D721Med (cell line): ENCODE data around the gene SPTBN1.

Source experiments
- DNase-seq: peaks from one replicate; pipeline ENCODE4 v3.0.0; 2011; ENCODE audit warnings: low spot score; ENCODE audit not compliant: insufficient read length
- FAIRE-seq: peaks from 2 replicates; lab custom pipeline; 2011; peaks lifted over from hg19 to GRCh38; lab: Jason Lieb, UNC
- CTCF ChIP-seq: IDR thresholded peaks from 2 replicates; pipeline ENCODE4 v1.5.1; 2012; ENCODE audit warnings: mild to moderate bottlenecking, control low read depth; ENCODE audit not compliant: insufficient read depth; ENCODE audit errors: missing control alignments

Gene SPTBN1

GRCh38 chr2:54666131-54666633 lies 210.1 kb downstream of the SPTBN1 start:
- DNase-seq (no peak), FAIRE-seq (no peak)
- no peak for TF ChIP-seq CTCF

DNA sequence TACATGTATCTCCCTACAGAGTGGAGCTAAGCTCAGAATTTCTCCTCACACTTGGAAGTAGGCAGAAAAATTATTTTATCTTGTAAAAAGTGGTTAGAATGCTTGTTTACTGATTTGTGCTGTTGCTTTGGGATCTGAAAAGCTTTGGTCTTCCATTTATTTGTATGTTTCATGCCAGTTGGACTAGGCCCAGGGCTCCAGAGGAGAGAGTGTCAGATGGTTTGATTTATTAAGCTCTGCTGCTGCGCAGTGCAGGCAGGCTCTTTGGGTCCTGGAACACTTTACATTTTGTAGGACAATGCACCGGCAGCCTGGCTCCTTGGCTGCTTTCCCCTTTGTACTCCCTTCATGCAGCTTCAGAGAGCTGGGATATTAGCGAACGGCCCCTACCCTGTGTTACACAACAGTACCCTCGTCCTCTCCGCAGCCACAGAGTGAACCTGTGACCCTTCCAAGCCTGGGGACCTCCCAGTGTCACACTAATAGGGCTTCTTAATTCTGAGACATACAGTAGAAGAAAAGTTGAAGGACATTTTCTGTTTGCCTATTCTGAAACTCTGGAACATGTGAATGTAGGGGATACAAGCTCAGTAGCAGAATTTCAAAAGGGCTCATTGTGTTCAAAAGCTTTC lies 210.6 kb downstream of the SPTBN1 start:
- no peak for FAIRE-seq
- no peak for DNase-seq
- TF ChIP-seq CTCF = no peak

DNA sequence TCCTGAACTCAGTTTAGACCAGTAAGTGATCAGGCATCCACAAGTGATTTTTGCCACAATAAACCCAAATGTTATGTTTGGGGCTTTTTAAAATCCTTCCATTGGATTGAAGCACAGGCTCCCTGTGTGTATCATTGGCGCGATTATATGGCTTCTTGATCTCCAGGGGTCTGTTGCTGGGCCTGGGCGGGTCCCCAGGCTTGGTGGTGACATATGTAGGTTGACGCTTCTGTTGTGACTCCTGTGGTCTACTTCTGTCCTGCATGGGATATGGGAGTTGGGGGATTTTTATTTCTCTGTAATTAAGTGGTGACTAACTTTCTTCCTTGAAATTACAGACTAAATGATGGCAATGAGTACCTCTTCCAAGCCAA lies 211.1 kb downstream of the SPTBN1 start:
- TF ChIP-seq CTCF = no peak
- FAIRE-seq = no peak
- DNase-seq = no peak

GRCh38 chr2:54667726-54668650 lies 211.9 kb downstream of the SPTBN1 start:
- FAIRE-seq (no peak), DNase-seq (no peak)
- TF ChIP-seq CTCF = no peak

DNA sequence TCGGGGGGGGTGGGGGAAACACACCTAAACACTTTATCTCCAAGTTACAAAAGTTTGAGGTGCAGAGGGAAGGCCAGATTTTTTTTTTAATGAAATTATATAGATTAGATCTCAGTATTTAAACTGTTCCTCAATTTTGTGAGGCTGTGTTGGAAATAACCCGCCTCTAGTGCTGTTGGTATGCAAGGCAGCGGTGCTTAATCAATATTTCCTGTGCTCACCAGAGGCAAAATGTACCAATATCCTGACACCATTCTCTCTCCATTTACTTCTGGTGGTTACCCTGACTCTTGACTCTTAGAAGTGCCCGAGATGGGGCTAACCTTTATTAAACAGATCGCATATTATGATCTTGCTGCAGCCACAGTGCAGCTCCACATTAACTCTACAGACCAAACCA lies 212.6 kb downstream of the SPTBN1 start:
- no peak for TF ChIP-seq CTCF
- DNase-seq (no peak), FAIRE-seq (no peak)

GRCh38 chr2:54669677-54670484 lies 213.8 kb downstream of the SPTBN1 start:
- no peak for FAIRE-seq
- TF ChIP-seq CTCF = no peak
- no peak for DNase-seq
